ENCODE measurements around the gene IRF2BP2.
A peak's percentile ranks its signal among the peaks of the same experiment; 100 is the strongest.

The IRF2BP2 gene

GRCh38 chr1:234621127-234621468 lies 11.1 kb upstream of the IRF2BP2 start:
- TF ChIP-seq ZNF521 (tag by site-specific recombination; IDR thresholded peaks at IDR 0.05), result no peak
- peak; percentile 87 for TF ChIP-seq ZNF362 (tag by site-specific recombination; IDR thresholded peaks at IDR 0.05)
- ChIA-PET CTCF (interaction anchor here (0.5 to 1.9 kb wide), 2 partner anchors 95 to 102 kb away, joined by 4 to 5 read pairs; no protein-coding TSS in a partner anchor), POLR2A (interaction anchor here (0.7 to 2.3 kb wide), 4 partner anchors 8 to 237 kb away, joined by 3 to 23 read pairs (median 6); partner anchors contain the start of gene IRF2BP2)
- Histone ChIP-seq H3K9me3 (ENCODE audit: control insufficient read depth, insufficient read depth, low read depth, low read length) (no peaks in the 10 kb centered on the region), H3K4me1 (ENCODE audit: control insufficient read depth, insufficient read depth, low read length) (peaks cover 24% of the 10 kb centered on the region), H3K27ac (ENCODE audit: extremely low read depth, low read depth, low read length) (no peak overlapping the region), H3K36me3 (ENCODE audit: control insufficient read depth in 2 of 2, insufficient read depth in 1 of 2, low read length in 2 of 2) (no peaks in the 10 kb centered on the region), H3K4me3 (ENCODE audit: low read depth, low read length) (no peak overlapping the region)

- H3K36me3 ChIP-seq (ENCODE audit: control insufficient read depth in 2 of 2, insufficient read depth in 1 of 2, low read length in 2 of 2), result no peaks in the 10 kb centered on the region
- peaks cover 24% of the 10 kb centered on the region for H3K4me1 ChIP-seq (ENCODE audit: control insufficient read depth, insufficient read depth, low read length)
- TF ChIP-seq TRIM28 (IDR thresholded peaks at IDR 0.05; ENCODE audit: borderline replicate concordance, low read length) (no peak), ZNF561 (tag by site-specific recombination; IDR thresholded peaks at IDR 0.05; ENCODE audit: borderline replicate concordance) (no peak), ZNF423 (tag by site-specific recombination; IDR thresholded peaks at IDR 0.05) (no peak), ZNF24 (tag by site-specific recombination; IDR thresholded peaks at IDR 0.05) (no peak), ZNF513 (tag by site-specific recombination; IDR thresholded peaks at IDR 0.05) (0 out of 2 replicates have a peak, but pooled peaks have one; percentile 16), ZNF707 (tag by site-specific recombination; IDR thresholded peaks at IDR 0.05) (no peak), KLF16 (tag by site-specific recombination; IDR thresholded peaks at IDR 0.05) (no peak), OVOL3 (tag by site-specific recombination; IDR thresholded peaks at IDR 0.05) (no peak), RBAK (tag by site-specific recombination; IDR thresholded peaks at IDR 0.05) (no peak), ZNF404 (tag by site-specific recombination; IDR thresholded peaks at IDR 0.05) (no peak), SP3 (tag by site-specific recombination; IDR thresholded peaks at IDR 0.05) (no peak), ZFHX2 (tag by site-specific recombination; conservative IDR thresholded peaks at IDR 0.05) (peak; percentile 60), ZFP69B (tag by site-specific recombination; IDR thresholded peaks at IDR 0.05) (no peak), ZNF664 (tag by site-specific recombination; IDR thresholded peaks at IDR 0.05) (no peak), ZNF660 (tag by site-specific recombination; IDR thresholded peaks at IDR 0.05) (no peak), EGR2 (tag by site-specific recombination; IDR thresholded peaks at IDR 0.05; ENCODE audit: low read depth) (peak; percentile 55; the same call in 1 of the 2 replicates), ZNF391 (tag by site-specific recombination; IDR thresholded peaks at IDR 0.05; ENCODE audit: borderline replicate concordance, low read depth) (no peak), ZBTB20 (tag by site-specific recombination; IDR thresholded peaks at IDR 0.05) (no peak), ZNF248 (tag by site-specific recombination; IDR thresholded peaks at IDR 0.05) (no peak), YY1 (tag by site-specific recombination; IDR thresholded peaks at IDR 0.05) (no peak), ZNF121 (tag by site-specific recombination; IDR thresholded peaks at IDR 0.05) (peak; percentile 98)
- H3K9me3 ChIP-seq (ENCODE audit: control insufficient read depth, insufficient read depth, low read depth, low read length), result no peaks in the 10 kb centered on the region
- H3K4me3 ChIP-seq (ENCODE audit: low read depth, low read length), result no peak overlapping the region
- ChIA-PET POLR2A (interaction anchor here (0.7 to 1.4 kb wide), 3 partner anchors 9 to 238 kb away, joined by 4 to 7 read pairs (median 6); no protein-coding TSS in a partner anchor), CTCF (interaction anchor here (0.5 to 1.3 kb wide), 6 partner anchors 11 to 905 kb away, joined by 3 to 6 read pairs (median 4); no protein-coding TSS in a partner anchor)
- H3K27ac ChIP-seq (ENCODE audit: extremely low read depth, low read depth, low read length), result no peak overlapping the region; the same call in 1 of the 2 replicates
These were observed 10.5 kb upstream of the IRF2BP2 start for GRCh38 chr1:234620272-234621126.

Data from HEK293 (cell line).